ENCODE measurements around the gene MCCC1.
"Not testable (repeated sequence)": the region's sequence is repeated elsewhere in the genome, so short reads cannot be mapped to it uniquely, and the experiment has no call there.

The MCCC1 gene

GRCh38 chr3:183050706-183051105 is 48.6 kb downstream of the MCCC1 start:
- no peak for DNase-seq

GRCh38 chr3:183046883-183047282 is 52.4 kb downstream of the MCCC1 start:
- no peak for DNase-seq

GRCh38 chr3:183044547-183045229 is 54.6 kb downstream of the MCCC1 start:
- DNase-seq = no peak

- no peak for DNase-seq
Measured at GRCh38 chr3:183038757-183039156, 60.5 kb downstream of the MCCC1 start.

- no peak for DNase-seq
Measured at GRCh38 chr3:183038221-183038620, 61.1 kb downstream of the MCCC1 start.

GRCh38 chr3:183033746-183034145 is 65.5 kb downstream of the MCCC1 start:
- DNase-seq = no peak

GRCh38 chr3:183032880-183033555 is 66.3 kb downstream of the MCCC1 start:
- DNase-seq = no peak

GRCh38 chr3:183031826-183032225 is 67.5 kb downstream of the MCCC1 start:
- no peak for DNase-seq

GRCh38 chr3:183028416-183028815 is 70.9 kb downstream of the MCCC1 start:
- no peak for DNase-seq

GRCh38 chr3:183027276-183027675 is 72.0 kb downstream of the MCCC1 start:
- no peak for DNase-seq

- DNase-seq = no peak
Measured at GRCh38 chr3:183022936-183023516, 76.3 kb downstream of the MCCC1 start.

- DNase-seq = no peak
Measured at GRCh38 chr3:183018421-183019192, 80.7 kb downstream of the MCCC1 start.

- no peak for DNase-seq
Measured at GRCh38 chr3:183015185-183015584, 84.1 kb downstream of the MCCC1 start.

- no peak for DNase-seq
Measured at GRCh38 chr3:183013856-183014255, 85.4 kb downstream of the MCCC1 start.

GRCh38 chr3:183013074-183013473 is 86.2 kb downstream of the MCCC1 start:
- DNase-seq = no peak

GRCh38 chr3:183008800-183009199 is 90.5 kb downstream of the MCCC1 start:
- DNase-seq = no peak

GRCh38 chr3:183008303-183008702 is 91.0 kb downstream of the MCCC1 start:
- DNase-seq = no peak

- DNase-seq = no peak
Measured at GRCh38 chr3:183006396-183007002, 92.8 kb downstream of the MCCC1 start.

- DNase-seq = no peak
Measured at GRCh38 chr3:182999767-183000166, 99.5 kb downstream of the MCCC1 start.

GRCh38 chr3:182993486-182994201 is 105.7 kb downstream of the MCCC1 start:
- not testable (repeated sequence) for DNase-seq

GRCh38 chr3:182989566-182989965 is 109.7 kb downstream of the MCCC1 start:
- DNase-seq = no peak

GRCh38 chr3:182986021-182986420 is 113.3 kb downstream of the MCCC1 start:
- DNase-seq = no peak
